NCI-H2081 treated with DMSO at 0.1 percent for 48 hours (cell line): ENCODE data around the gene HS2ST1.
"Not testable (repeated sequence)": the region's sequence is repeated elsewhere in the genome, so short reads cannot be mapped to it uniquely, and the experiment has no call there.

Experiments used
- DNase-seq: peaks from one replicate; lab custom pipeline; 2025; lab: John Stamatoyannopoulos, UW

The HS2ST1 gene

GRCh38 chr1:86971778-86972177, 57.3 kb downstream of the HS2ST1 start:
- no peak for DNase-seq

DNA sequence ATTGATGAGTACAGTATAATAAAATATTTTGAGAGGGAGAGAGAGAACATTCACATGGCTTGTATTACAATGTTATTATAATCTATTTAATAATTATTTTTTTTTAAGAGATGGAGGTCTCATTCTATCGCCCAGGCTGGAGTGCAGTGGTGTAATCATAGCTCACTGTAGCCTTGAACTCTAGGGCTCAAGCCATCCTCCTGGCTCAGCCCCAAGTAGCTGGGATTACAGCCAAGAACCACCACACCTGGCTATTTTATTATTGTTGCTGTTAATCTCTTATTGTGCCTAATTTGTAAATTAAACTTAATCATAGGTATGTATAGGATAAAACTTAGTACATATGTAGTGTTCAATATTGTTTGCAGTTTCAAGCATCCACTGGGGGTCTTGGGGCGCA, 57.8 kb downstream of the HS2ST1 start:
- no peak for DNase-seq

DNA sequence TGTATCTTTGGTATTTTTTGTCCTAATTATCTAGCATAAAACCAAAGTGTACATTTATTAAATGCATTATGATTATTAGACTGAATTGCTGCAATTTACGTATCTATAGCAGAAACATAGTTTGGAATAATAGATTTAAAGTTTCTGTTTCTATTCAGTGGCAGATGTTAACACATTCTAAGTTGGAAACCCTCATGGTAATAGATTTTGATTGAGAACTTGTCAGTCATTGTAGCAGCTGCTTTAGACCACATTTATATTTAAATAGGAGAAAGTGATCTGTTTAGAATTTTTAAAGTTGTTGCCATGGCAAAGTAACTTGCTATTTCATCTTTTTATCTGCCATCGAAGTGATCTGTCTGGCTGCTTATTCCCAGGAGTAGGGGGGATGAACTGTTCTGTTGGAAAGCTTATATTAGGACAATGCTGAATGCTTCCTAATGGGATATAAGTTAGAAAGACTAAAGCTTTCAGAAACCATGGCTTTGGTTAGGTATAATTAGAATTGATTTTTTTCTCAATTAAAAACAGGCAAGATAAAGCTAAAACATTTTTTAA, 61.6 kb downstream of the HS2ST1 start:
- no peak for DNase-seq

GRCh38 chr1:86976664-86977063, 62.2 kb downstream of the HS2ST1 start:
- no peak for DNase-seq

GRCh38 chr1:86981482-86982213, 67.2 kb downstream of the HS2ST1 start:
- no peak for DNase-seq

DNA sequence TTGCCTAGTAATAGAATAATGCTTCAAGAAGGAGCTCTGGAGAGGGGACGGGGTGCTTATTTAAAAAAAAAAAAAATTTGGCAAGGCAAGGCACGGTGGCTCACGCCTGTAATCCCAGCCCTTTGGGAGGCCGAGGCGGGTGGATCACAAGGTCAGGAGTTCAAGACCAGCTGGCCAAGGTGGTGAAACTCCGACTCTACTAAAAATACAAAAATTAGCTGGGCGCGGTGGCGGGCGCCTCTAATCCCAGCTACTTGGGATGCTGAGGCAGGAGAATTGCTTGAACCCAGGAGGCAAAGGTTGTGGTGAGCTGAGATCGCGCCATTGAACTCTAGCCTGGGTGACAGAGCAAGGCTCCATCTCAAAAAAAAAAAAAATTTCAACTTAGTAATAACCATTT, 69.2 kb downstream of the HS2ST1 start:
- not testable (repeated sequence) for DNase-seq

GRCh38 chr1:86987446-86987845, 73.0 kb downstream of the HS2ST1 start:
- no peak for DNase-seq

DNA sequence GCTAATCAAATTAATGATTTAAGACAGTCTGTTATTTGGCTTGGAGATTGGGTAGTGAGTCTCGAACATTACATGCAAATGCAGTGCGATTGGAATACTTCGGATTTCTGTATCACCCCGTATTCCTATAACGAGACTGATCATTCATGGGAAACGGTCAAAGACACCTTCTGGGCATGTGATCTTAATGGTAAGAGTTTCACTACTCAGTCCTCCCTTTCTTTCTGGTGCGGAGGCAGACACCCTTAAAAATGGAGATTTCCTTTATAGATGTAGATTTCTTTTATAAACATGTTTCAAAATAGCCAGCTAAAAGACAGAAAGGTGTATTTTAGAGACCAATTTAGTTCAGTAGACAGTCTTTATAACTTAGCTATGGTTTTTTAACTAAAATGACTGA, 74.4 kb downstream of the HS2ST1 start:
- DNase-seq, result no peak

- not testable (repeated sequence) for DNase-seq
Measured at GRCh38 chr1:86989690-86990089, 75.3 kb downstream of the HS2ST1 start.

GRCh38 chr1:86990826-86991225, 76.4 kb downstream of the HS2ST1 start:
- no peak for DNase-seq

- DNase-seq, result no peak
Measured at GRCh38 chr1:86991549-86992186, 77.2 kb downstream of the HS2ST1 start.

- DNase-seq, result no peak
Measured at GRCh38 chr1:86992861-86993260, 78.4 kb downstream of the HS2ST1 start.

DNA sequence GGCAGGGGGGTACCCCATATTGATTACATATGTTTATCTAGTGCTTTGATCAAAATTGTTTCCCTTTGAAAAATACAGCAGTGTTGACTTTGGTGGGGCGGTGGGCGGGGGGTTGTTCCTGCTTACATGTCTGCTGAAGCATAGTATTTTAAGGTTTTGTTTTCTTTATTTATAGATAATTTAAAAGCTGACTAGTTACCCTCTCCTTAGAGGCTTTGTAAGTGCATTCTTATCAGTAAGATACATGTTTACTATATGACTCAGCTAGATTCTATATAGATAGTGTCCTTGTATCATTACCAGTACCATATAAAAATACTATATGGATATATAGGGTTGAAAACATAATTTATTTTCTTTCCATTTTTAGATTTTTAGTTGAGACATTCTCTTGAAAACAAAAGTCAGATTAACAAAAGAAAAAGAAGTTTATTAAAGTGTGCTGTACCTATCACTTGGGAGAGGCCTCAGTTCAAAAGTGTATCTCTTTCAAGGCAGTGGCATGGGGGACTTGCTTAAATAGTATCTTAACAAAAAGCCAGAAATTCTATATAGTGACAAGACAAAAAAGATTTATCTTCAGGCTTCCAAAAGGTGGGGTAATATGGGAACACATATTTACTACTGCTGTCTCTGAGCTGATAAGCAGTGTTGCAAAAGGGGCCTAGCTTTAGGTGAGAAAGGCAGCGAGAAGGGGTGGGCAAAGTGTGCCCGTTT, 79.0 kb downstream of the HS2ST1 start:
- DNase-seq, result no peak

GRCh38 chr1:86994061-86994460, 79.6 kb downstream of the HS2ST1 start:
- DNase-seq, result no peak

GRCh38 chr1:86997538-86997937, 83.1 kb downstream of the HS2ST1 start:
- DNase-seq, result no peak

DNA sequence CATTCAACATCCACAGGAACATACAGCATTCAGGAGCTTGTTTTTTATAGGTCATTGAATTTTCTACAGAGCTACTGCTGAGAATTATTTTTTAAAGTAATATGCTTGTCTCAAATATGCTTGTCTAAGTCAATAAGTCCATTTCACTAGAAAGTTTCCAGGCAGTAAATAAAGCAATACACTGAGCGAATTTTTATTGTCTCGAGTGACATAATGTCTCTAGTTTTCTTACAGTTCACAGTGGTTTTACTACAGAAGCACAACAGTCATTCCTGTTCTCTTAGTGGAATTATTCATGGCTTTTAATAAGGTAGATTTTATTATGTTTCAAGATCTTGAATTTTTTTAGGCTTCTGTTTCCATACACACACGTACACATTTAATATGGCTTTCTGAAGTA, 83.8 kb downstream of the HS2ST1 start:
- no peak for DNase-seq

- no peak for DNase-seq
Measured at GRCh38 chr1:86998727-86999126, 84.3 kb downstream of the HS2ST1 start.

- DNase-seq, result no peak
Measured at GRCh38 chr1:87000460-87000859, 86.0 kb downstream of the HS2ST1 start.

- no peak for DNase-seq
Measured at GRCh38 chr1:87004857-87005256, 90.4 kb downstream of the HS2ST1 start.

DNA sequence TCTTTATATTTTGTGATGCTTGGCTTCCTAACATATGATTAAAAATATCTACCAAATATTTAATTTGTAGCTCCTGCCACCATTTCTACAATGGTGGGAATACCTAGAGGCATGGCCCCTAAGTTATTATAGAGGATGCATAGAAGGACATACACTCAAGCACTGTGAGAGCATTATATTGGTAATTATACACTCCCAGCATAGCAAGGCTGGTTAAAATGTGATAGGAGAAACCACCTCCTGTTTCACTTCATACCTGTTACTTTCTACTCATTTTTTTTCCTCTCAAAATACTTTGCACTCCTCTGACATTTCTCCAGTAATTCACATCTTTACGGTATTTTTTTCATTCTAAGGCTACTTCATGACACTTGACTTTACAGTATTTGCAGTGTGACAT, 92.9 kb downstream of the HS2ST1 start:
- DNase-seq, result no peak

- not testable (repeated sequence) for DNase-seq
Measured at GRCh38 chr1:87013385-87013784, 99.0 kb downstream of the HS2ST1 start.

DNA sequence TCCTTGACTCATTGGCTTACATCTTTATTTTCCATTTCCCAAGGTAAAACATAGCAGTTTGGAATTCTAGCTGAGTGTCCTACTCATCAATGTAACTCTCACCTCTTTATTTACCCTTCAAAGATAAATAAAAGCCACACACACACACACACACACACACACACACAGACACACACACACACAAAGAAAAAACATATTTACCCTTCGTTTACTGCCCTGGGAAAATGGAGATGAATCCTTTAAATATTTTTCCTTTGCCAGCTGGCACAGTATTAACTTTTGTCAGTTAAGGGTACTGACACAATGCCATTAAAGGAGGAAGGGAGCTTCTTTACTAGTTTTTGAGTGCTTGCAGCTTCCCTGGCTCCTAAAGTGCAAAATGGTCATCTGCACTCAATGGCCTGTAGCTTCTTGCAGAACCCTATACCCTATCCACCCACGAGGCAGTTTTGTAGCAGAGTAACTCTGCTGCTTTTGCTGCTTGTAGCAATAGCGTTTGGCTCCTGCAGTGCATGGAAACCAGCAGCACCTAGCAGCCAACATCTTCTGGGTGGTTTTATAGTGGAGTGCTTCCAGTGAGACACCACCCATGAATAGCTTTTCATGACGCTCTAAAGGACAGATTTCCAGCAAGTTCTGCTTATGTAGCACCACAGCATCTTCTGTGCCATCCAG, 103.7 kb downstream of the HS2ST1 start:
- DNase-seq, result no peak
